Central memory CD4-positive, alpha-beta T cell (primary cell): ENCODE data around the gene DGKQ.

Experiments
- DNase-seq: peaks from one replicate; pipeline ENCODE4 v3.0.0; 2022

Gene DGKQ

DNA sequence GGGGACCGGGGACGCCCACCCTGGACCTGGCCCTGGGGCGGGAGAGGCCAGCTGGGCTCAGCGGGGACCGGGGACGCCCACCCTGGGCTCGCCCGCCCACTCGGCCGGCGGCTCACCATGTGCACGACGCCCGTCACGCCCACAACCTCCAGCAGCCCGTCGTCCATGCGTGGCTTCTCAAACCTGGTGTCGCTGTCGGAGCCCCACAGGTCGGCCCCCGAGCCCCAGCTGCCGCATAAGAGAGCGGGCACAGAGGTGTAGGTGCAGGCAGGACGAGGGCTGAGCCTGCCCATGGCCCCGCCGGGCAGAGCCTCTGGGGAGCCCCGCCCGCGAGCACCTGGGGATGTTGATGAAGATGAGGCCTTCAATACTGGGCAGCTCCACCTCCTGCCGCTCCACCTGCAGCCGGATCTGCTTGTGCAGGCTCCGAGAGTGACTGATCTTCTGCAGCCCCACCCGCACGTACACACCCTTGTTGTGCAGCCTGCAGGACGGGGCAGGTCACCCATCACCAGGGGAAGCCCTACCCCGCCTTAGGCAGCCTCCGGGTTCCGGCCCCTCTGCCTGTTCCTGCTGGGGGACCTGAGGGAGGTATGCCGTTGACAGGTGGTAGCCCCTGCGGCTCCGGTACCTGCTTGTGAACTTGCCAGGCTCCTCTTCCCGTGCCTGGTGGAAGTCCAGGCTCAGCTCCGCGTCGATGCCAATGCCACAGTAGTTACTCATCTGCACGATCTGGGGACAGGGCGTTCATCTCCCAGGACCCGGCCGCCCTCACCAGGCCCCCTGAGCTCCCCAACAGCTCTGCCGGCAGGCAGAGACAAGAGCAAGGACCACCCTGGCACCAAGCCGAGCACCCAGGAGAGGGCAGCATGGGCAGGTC, 11.8 kb downstream of the DGKQ start:
- no peak for DNase-seq

DNA sequence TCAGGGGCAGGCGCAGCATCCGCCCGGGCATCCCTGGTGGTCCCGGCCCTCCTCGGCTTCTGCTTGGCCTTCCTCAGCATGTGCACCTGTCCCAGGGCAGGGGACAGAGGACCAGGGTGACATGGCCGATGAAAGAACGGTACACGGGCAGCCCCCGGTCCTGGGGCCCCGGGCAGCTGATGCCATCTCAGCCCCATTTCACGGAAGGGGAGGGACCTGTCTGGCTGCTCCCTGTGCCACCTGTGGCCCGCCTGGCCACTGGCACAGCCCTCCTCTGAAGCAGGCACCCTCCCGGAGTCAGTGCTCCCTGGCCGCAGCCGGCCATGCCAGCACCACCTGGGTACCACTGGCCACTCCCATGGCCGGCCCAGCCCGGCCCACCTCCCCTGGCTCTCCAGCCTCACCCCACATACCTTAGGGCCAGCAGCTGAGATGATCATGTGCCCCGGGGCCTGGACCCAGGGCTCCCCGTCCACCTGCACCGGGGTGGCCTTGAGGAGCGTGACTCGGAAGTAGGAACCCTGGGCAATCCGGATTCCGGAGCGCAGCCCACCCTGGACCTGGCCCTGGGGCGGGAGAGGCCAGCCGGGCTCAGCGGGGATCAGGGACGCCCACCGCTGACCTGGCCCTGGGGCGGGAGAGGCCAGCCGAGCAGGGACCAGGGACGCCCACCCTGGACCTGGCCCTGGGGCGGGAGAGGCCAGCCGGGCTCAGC, 12.6 kb downstream of the DGKQ start:
- DNase-seq = no peak

DNA sequence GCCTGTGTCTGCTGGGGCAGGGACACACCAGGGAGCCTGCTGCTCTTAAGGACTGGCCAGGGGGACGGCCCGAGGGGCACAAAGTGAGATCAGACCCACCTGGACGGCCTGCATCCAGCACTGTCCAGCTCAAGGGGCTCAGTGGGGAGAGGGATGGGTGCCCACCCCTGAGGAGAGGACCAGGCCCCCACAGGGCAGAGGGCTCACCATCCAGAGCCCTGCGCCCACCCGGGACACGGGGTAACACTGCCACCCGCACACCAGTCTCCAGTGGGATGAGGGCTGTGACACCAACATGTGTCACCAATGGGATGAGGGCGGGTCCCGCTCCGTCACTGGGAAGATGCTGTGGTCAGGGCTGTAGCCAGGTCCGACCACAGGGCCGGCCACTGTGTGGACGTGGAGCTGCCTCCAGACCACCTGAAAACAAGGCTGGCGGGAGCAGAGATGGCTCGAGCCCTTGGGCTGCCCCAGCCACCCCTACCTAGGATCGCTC, 13.2 kb downstream of the DGKQ start:
- DNase-seq = no peak

DNA sequence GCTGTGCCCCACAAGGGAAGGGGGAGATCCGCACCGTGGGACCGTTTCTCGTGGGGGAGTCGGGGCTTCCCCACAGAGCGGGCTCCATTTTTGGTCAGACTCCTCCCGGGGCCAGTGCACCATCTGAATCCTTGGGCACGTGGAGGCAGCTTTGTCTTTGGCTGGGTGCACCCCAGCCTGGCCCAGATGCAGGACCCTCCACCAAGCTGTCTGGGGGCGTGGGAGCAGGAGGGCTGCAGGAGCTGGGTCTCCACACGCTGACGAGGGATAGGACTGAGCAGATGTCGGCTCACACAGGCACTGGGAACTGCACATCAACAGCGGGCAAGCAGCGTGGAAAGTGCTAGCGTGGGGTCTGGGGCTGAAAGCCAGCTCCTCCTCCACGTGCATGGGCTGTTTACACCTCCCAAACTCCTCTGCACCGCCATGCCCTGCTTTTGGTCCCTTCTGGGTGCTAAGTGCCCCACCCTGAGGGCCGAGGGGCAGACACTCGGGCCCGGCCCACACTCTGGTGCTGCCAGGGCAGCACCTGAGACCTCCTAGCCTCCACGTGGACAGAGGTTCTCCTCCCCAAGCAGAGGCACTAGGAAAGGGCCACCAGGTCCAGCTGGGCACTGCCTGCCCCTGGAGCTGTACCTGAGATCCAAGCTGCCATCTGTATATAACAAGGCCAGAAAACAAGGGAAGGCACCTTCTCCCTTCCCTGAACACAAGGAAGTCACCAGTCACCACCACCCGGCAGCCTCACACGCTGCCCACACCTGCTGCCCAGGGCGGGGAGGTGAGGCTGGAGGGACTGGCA, 13.8 kb downstream of the DGKQ start:
- DNase-seq = no peak

DNA sequence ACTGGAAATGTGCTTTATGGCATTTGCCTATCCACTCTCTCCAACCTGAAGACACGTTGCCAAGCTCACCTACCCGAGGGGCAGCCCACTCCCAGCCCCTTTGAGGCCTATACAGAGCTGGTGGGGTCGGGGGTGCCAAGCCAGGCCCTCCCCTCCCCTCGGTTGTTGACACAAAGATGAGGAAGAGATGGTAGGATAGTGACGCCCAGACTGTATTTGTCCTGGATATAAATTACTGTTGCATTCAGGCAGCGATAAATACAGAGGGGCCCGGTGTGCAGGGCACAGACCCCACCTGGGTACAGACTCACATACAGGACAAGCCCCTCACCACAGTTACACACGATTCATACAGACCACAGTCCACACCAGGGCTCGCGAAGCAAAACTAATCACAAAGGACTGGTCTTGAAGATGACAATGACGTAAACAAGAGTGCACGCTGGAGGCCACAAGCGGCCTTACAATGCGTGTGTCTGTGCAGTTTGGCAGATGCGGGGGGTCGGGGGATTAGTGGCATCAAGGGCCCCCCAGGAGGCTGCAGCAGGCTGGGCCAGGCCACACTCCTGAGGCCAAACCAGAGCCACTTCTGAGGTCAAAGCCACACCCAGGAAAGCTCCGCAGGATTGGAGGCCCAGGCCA, 14.6 kb downstream of the DGKQ start:
- DNase-seq = no peak

DNA sequence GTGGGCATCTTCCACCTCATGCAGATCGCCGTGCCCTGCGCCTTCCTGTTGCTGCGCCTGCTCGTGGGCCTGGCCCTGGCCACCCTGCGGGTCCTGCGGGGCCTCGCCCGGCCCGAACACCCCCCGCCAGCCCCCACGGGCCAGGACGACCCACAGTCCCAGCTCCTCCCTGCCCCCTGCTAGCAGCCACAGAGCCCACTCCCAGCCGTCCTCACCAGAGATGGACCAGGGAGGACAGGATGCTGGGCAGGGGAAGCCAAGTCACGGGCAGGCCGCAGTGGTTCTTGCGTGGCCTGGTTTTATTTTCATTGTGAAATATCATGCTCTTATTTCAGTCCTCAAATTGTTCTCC, 15.1 kb downstream of the DGKQ start:
- no peak for DNase-seq

DNA sequence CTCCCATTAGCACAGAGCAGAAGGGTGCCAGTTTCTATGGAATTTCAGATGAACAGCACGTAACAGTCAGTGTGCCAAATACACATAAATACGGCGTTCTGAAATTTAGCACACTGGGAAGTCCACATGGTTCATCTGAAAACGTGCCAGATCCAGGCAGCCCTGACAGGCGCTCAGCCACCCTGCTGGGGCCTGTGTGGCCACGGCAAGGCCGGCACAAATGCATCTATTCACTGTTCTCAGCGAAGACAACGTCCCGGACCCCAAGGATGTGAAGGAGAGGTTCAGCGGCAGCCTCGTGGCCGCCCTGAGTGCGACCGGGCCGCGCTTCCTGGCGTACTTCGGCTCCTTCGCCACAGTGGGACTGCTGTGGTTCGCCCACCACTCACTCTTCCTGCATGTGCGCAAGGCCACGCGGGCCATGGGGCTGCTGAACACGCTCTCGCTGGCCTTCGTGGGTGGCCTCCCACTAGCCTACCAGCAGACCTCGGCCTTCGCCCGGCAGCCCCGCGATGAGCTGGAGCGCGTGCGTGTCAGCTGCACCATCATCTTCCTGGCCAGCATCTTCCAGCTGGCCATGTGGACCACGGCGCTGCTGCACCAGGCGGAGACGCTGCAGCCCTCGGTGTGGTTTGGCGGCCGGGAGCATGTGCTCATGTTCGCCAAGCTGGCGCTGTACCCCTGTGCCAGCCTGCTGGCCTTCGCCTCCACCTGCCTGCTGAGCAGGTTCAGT, 15.6 kb downstream of the DGKQ start:
- DNase-seq = no peak

DNA sequence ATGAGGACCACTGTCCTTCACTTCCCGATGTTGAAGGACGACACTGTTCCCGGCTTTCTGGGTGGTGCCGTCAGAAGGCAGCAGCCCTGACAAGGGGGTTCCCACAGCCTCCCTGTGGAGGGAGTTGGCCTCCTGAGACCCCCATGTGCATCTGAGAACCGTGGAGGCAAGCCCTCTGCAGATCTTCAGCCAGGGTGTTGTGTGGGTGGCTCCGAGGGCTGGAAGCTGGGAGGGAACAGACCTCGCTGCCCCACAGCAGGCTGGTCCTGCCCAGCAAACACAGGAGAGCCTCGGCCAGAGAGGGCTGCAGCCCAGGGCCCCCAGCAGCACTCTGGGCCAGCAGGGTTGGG, 16.2 kb downstream of the DGKQ start:
- no peak for DNase-seq

DNA sequence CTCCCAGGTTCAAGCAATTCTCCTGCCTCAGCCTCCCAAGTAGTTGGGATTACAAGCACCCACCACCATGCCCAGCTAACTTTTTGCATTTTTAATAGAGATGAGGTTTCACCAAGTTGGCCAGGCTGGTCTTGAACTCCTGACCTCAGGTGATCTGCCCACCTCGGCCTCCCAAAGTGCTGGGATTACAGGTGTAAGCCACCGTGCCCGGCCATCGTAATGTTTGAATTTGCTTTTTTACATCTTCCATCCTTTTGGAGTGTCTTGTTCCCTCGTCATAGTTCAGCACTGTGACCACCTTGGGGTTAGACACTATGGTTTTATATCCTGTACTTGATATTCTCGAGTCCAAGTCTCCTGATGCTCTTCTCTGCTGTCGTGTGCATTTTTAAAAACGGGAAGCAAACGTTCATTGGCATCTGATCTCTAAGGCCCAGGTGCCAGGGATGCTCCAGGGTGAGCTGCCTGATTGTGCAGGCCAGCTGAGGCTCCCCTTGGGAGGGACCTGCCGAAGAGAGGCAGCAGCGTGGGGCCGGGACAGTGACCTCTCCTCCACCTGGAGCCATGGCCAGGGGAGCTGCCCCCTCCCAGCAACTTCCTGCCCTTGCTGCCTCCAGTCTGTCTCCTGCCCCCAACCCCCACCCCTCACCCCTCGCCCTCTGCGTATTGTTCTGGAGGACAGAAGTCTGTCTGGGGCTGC, 16.7 kb downstream of the DGKQ start:
- no peak for DNase-seq

DNA sequence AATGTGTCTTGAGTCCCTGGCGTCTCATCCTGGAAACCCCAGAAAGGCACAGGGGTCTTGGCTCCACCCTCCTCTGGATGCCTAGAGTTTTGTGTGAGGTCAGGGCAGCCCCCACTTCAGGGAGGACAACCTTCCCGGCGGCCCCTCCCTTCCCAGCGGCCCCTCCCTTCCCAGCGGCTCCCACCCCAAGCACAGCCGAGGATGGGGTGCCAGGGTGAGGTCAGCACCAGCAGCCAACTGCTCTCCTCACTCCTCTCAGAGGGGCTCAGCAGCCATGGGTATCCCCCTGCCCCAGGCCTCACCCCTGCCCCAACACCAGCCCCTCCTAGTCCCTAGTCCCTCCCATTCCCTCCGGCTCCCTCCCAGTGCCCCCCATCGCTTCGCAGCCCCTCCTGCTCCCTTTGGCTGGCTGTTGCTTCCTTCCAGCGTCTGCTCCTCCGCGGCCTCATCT, 17.4 kb downstream of the DGKQ start:
- DNase-seq = no peak

DNA sequence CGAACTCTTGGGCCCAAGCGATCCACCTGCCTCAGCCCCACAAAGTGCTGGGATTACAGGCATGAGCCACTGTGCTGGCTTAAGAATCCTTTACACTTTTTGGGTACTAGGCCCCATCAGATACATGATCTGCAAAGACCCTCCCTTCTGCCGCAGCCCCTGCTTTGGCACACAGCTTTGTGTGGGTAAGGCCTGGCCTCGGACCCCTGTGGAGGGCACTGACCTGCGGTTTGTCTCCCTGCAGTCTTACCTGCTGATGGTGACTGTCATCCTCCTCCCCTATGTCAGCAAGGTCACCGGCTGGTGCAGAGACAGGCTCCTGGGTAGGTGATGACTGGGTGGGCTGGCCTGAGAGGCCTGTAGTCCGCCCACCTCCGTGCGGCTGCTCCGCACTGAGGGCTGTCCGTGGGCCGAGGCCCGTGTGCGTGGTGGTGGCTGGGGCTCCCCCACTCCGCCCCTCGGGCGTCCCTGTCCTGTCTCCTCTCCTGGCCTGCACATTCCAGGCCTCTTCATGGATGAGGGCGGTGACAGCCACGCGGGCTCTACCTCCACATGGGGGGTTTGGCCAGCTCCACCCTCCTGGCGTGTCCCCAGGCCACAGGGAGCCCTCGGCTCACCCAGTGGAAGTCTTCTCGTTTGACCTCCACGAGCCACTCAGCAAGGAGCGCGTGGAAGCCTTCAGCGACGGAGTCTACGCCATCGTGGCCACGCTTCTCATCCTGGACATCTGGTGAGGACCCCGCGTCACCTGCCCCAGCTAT, 18.0 kb downstream of the DGKQ start:
- no peak for DNase-seq

DNA sequence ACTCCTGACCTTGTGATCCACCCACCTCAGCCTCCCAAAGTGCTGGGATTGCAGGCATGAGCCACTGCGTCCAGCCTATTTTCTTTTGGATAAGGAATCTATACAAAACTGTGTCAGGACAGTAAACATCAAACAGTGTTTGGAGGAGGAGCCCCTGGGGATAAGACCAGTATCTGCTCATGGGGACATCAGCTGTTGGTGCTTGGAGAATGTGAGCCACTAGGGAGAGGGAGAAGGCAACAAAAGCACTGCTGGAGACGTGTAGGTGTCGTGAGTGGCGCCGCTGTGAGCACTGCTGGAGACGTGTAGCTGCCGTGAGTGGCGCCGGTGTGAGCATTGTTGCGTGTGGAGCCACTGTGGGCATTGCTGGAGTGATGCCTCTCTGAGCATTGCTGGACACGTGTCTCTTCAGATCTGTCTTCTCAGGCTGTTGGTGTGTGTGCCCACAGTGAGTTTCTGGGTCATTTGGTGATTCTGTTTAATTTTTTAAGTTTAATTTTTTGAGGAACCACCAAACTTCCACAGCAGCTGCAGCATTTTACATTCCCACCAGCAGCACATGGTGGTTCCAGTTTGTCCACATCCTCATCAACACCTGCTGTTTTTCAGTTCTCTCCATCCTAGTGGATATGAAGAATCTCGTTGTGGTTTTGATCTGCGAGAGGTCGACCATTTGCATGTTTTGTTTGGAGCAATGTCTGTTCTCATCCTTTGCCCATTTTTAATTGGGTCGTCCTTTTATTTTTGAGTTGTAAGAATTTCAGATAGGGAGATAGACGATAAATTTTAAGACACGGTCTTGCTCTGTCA, 19.0 kb downstream of the DGKQ start:
- DNase-seq = no peak

DNA sequence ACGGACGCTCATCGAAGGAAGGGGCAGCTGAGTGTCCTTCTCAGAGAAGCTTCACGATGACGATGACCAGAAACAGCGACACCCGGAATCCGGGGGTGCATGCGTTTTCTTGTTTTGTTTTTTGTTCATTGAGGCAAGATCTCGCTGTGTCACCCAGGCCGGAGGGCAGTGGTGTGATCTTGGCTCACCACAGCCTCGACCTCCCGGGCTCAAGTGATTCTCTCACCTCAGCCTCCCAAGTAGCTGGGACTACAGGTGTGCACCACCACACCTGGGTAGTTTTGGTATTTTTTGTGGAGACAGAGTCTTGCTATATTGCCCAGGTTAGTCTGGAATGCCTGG, 19.8 kb downstream of the DGKQ start:
- no peak for DNase-seq

DNA sequence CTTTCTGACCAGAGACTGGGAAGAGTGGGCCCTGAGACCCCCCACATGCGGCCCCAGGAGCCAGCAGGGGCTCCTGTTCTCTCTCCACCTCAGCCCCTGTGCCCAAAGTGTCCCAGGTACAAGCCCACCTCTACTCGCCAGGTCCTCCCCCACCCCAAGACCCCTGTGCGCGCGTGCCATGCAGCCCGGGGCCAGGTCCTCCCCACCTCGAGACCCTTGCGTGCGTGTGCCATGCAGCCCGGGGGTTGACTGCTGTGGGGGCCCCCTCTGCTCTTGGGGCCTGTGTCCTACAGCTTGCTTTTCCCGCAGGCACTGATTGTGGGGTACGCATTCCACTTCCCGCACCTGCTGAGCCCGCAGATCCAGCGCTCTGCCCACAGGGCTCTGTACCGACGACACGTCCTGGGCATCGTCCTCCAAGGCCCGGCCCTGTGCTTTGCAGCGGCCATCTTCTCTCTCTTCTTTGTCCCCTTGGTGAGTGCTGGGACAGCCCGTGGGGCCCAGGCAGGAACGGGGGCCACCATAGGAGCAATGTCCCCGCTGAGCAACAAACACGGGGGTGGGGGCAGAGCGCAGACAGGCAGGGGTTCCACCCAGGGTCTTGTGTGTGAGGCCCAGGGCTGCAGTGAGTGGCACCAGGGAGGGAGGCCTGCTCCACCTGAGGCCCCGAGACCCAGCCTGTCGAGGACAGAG, 20.3 kb downstream of the DGKQ start:
- DNase-seq = no peak

DNA sequence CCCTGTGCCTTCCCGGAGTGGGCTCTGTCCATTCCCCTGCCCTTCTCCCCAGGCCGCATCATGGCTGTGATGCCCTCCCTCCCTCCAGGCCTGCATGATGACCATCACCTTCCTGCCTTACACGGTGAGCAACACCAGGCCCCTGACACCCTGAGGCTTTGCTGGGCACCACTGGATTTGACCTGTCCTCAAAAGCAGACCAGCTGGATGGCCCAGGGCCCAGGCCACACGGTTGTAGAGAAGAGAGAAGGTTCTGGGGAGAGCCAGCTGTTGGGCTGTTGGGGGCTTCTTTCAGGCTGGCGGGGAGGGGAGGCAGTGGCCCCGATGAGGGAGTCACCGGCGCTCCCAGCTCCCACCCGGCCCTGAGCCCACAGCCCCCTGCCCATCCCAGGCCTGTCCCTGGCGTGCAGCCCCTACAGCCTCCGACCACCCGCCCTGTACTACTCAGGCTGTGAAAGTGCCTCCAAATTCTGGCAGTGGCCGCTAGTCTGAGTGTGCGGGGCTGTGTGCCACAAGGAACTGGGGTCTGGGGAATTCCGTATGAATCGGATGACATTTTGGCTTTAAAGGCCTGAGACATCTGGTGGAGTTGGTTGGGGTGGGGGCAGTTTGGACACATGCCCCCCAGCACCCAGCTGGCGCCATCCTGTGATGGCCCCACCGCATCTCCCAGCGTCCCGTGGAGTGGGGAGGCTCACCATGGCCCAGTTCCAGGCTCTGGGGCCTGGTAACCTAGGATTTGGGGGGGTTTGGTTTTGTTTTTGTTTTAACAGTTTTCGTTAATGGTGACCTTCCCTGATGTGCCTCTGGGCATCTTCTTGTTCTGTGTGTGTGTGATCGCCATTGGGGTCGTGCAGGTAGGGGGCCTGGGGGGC, 21.5 kb downstream of the DGKQ start:
- DNase-seq = no peak

DNA sequence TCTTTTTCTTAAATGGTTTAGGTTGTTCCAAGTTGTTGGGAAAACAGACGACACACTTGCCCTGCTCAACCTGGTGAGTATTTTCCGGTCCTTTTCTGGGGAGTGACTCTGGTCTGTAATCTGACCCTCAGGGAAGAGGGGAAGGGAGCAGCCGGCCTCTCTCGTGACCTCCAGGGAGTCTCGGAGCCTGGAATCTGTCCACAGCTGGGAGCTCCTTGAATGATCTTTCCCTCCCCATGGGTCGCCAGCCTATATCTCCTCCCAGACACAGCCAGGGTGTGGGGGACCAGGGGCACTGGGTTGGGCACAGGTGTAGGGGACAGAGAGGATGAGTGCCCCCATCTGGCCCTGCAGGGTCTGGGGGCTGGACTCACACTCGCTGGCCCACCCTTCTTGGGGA, 22.2 kb downstream of the DGKQ start:
- DNase-seq = no peak

DNA sequence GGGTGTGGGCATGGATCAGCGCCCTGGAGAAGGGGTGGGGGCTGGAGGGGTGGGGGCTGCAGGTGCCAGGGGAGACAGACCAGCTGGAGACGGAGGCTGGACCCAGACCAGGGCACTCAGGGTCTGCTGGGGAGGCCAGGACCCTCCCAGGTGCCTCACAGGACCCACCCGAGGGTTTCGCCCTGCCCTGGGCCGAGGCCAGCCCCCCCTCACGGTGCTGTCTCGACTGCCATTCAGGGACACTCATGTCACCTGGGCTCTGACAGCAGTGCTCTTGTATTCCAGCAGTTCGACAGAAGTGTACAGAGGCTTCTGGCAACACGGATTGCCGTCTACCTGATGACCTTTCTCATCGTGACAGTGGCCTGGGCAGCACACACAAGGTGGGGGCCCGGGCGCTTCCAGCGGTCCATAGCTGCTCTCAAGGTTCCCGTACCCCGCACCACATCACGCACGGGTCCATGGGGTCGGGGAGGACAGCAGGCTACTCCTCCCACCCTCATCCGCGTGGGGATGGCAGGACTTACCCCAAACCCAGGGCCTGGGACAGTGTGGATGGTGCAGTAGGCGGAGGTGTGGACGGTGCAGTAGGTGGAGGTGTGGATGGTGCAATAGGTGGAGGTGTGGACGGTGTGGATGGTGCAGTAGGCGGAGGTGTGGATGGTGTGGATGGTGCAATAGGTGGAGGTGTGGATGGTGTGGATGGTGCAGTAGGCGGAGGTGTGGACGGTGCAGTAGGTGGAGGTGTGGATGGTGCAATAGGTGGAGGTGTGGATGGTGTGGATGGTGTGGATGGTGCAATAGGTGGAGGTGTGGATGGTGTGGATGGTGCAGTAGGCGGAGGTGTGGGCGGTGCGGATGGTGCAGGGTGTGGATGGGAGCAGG, 23.0 kb downstream of the DGKQ start:
- no peak for DNase-seq
